IPS DF 6.9 (cell line): ENCODE measurements around the gene TBC1D10A.
A peak's percentile ranks its signal among the peaks of the same experiment; 100 is the strongest.

Experiments
- DNase-seq: peaks from one replicate; pipeline ENCODE4 v3.0.0-alpha.2; 2013; ENCODE audit warnings: low read depth, low spot score
- H3K27ac ChIP-seq: one replicate; pipeline ENCODE4 v1.5.1; 2013; ENCODE audit warnings: low read length, control low read depth
- H3K27me3 ChIP-seq: 2 replicates; pipeline ENCODE4 v1.6.1; 2013; ENCODE audit warnings: mild to moderate bottlenecking, low read length; ENCODE audit not compliant: control insufficient read depth, insufficient read depth
- H3K36me3 ChIP-seq: 2 replicates; pipeline ENCODE4 v1.6.1; 2013; ENCODE audit warnings: low read length; ENCODE audit not compliant: control insufficient read depth, insufficient read depth
- H3K4me1 ChIP-seq: 2 replicates; pipeline ENCODE4 v1.6.1; 2013; ENCODE audit warnings: low read length; ENCODE audit not compliant: control insufficient read depth, insufficient read depth
- H3K4me3 ChIP-seq: 2 replicates; pipeline ENCODE4 v1.5.1; 2013; ENCODE audit warnings: mild to moderate bottlenecking, low read length
- H3K9me3 ChIP-seq: 2 replicates; pipeline ENCODE4 v1.6.1; 2013; ENCODE audit warnings: low read length, inconsistent platforms; ENCODE audit not compliant: control insufficient read depth, insufficient read depth
- WGBS: extraction: QIAGEN DNeasy Blood & Tissue Kit; methylation state at CpG from one replicate; pipeline ENCODE4 v1.1.7; 2013; ENCODE audit warnings: mixed read lengths, missing lambda C conversion rate; ENCODE audit not compliant: insufficient read length, insufficient coverage; 5-methylcytosine and 5-hydroxymethylcytosine counted together

Gene TBC1D10A

DNA sequence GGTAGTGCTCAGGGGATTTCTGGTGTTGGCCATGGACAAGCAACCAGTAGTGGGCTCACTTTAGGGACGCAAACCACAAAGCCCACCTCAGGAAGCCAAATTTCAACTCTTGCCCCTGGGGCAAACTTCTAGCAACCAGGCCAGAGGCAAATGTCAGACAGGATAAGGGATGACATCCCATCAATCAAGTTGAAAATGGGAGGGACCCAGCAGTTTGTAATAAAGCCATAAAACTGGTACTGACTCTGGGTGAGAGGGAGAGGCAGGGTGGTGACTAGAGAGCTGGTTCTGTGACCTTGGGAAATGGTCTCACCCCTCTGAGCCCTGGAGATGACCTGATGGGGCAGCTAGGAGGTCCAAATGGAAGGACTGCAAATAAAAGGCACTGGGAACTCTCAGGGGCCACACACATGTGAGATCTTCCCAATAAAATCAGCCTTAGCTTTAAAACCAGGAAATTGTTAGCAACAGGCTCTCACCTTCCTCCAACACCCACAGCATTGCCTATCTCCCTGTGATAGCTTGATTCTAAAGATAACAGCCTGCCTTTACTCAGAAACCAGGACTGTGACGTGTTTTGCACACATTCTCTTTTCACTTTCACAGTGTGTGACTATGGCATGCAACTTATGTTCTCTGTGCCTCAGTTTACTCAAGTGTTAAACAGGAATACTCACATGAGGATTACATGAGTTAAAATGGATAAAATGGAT lies 6.4 kb upstream of the TBC1D10A start:
- no CpG with 5 or more reads among the region's 2 CpGs for WGBS
- H3K4me3 ChIP-seq = no peak overlapping the region
- no peak for DNase-seq
- H3K36me3 ChIP-seq = peaks cover 38% of the 10 kb centered on the region
- no peak overlapping the region for H3K27ac ChIP-seq
- no peaks in the 10 kb centered on the region for H3K4me1 ChIP-seq
- H3K27me3 ChIP-seq = no peaks in the 10 kb centered on the region
- H3K9me3 ChIP-seq = no peaks in the 10 kb centered on the region

DNA sequence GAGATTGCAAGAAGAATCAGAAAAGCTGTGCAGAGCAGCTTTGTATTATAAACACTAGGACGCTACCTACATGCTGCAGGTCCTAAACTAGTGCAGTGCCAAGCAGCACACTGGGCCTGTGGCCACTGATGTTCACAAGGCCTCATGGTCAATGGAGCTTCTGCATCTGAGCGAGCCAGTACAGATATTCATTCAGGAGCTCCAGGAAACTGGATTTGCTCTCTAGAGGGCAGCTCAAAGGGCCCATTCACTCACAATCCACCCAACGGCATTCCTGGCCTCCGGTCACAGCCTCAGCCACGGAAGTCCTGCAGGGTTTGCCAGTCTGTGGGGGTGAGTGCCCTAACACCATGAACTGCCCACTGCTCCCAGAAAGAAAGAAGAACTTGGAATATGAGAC lies 5.8 kb upstream of the TBC1D10A start:
- Histone ChIP-seq H3K4me3 (no peak overlapping the region), H3K36me3 (peaks cover 33% of the 10 kb centered on the region), H3K9me3 (no peaks in the 10 kb centered on the region), H3K27me3 (no peaks in the 10 kb centered on the region), H3K4me1 (no peaks in the 10 kb centered on the region), H3K27ac (no peak overlapping the region)
- WGBS = no CpG with 5 or more reads among the region's 5 CpGs
- no peak for DNase-seq

DNA sequence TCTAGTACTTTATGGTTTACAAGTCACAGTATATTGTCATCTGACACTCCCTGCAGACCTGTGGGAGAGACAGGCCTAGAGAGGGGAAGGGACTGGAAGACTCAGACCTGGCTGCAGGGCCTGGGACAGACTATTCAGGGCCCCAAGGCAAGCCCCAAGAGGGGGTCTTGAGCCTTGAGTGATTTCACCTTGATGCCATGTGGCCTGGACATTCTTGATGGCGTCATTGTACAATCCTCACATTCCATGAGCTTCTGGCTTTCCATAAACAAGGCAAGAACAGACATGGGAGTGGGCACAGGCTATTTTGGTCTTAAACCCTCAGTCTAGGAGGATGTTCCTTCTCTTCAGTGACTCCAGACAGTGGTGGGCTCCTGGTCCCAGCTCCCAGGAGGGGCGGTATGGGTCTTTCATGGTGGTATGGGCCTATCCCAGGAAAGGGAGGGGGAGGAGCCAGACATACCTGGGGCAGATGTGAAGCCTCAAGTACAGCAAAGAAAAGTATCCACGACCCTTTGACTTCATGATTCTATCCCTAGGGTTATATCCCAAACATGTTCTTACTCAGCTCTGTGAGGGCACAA lies 1.8 kb upstream of the TBC1D10A start:
- no peak overlapping the region for H3K27ac ChIP-seq
- no CpG with 5 or more reads among the region's 3 CpGs for WGBS
- no peak overlapping the region for H3K4me3 ChIP-seq
- DNase-seq = no peak
- no peaks in the 10 kb centered on the region; the same call in 1 of the 2 replicates for H3K36me3 ChIP-seq
- peaks cover 3% of the 10 kb centered on the region; the same call in 1 of the 2 replicates for H3K4me1 ChIP-seq
- no peaks in the 10 kb centered on the region for H3K27me3 ChIP-seq
- H3K9me3 ChIP-seq = no peaks in the 10 kb centered on the region

- H3K27me3 ChIP-seq = no peaks in the 10 kb centered on the region
- H3K36me3 ChIP-seq = no peaks in the 10 kb centered on the region; the same call in 1 of the 2 replicates
- no peak overlapping the region for H3K27ac ChIP-seq
- WGBS = no CpG with 5 or more reads among the region's 5 CpGs
- DNase-seq = no peak
- H3K4me1 ChIP-seq = peaks cover 3% of the 10 kb centered on the region; the same call in 1 of the 2 replicates
- no peak overlapping the region for H3K4me3 ChIP-seq
- H3K9me3 ChIP-seq = no peaks in the 10 kb centered on the region
These were observed 1.2 kb upstream of the TBC1D10A start for GRCh38 chr22:30327864-30328345.

DNA sequence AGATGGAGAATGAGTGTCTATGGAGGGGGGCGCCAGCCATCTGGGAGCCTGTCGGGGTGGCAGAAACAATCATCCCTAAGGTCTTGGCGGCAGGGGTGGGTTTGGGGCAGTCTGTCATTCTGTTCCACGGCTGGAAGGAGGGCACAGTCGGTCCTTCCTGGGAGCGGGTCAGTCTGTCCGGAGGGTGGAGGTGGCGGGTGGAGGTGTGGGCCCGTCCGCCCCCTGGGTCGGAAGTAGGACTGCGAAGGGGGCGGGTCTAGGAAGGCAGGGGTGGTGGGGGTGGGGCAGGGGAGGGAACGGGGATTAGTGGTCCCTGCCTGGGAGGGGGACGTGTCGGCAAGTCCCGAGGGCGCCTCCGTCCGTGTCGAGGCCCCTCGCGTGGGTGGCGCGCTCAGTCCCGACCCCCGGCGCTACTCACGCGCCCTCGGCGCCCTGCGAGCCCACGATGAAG lies 461 bp downstream of the TBC1D10A start:
- no peaks in the 10 kb centered on the region; the same call in 1 of the 2 replicates for H3K36me3 ChIP-seq
- H3K27ac ChIP-seq = no peak overlapping the region
- peaks cover 3% of the 10 kb centered on the region; the same call in 1 of the 2 replicates for H3K4me1 ChIP-seq
- H3K4me3 ChIP-seq = peak overlapping the region; percentile 81
- H3K9me3 ChIP-seq = no peaks in the 10 kb centered on the region
- DNase-seq = no peak
- no CpG with 5 or more reads among the region's 34 CpGs for WGBS
- H3K27me3 ChIP-seq = no peaks in the 10 kb centered on the region

- peak overlapping the region; percentile 81; the same call in 1 of the 2 replicates for H3K4me3 ChIP-seq
- H3K36me3 ChIP-seq = no peaks in the 10 kb centered on the region
- no CpG with 5 or more reads among the region's 14 CpGs for WGBS
- H3K27ac ChIP-seq = no peak overlapping the region
- no peak for DNase-seq
- no peaks in the 10 kb centered on the region for H3K27me3 ChIP-seq
- no peaks in the 10 kb centered on the region for H3K9me3 ChIP-seq
- H3K4me1 ChIP-seq = peaks cover 3% of the 10 kb centered on the region; the same call in 1 of the 2 replicates
These were observed 952 bp downstream of the TBC1D10A start for GRCh38 chr22:30325724-30326254.

GRCh38 chr22:30325065-30325720 lies 1.5 kb downstream of the TBC1D10A start:
- H3K27ac ChIP-seq = no peak overlapping the region
- no peaks in the 10 kb centered on the region for H3K9me3 ChIP-seq
- WGBS = no CpG with 5 or more reads among the region's 5 CpGs
- no peaks in the 10 kb centered on the region for H3K36me3 ChIP-seq
- no peak for DNase-seq
- no peak overlapping the region for H3K4me3 ChIP-seq
- H3K27me3 ChIP-seq = no peaks in the 10 kb centered on the region
- H3K4me1 ChIP-seq = peaks cover 3% of the 10 kb centered on the region; the same call in 1 of the 2 replicates

GRCh38 chr22:30324014-30324730 lies 2.6 kb downstream of the TBC1D10A start:
- H3K4me1 ChIP-seq = peaks cover 3% of the 10 kb centered on the region; the same call in 1 of the 2 replicates
- no peak overlapping the region for H3K4me3 ChIP-seq
- WGBS = no CpG with 5 or more reads among the region's 8 CpGs
- H3K36me3 ChIP-seq = no peaks in the 10 kb centered on the region
- no peaks in the 10 kb centered on the region for H3K27me3 ChIP-seq
- no peak for DNase-seq
- H3K9me3 ChIP-seq = no peaks in the 10 kb centered on the region
- no peak overlapping the region for H3K27ac ChIP-seq

GRCh38 chr22:30323246-30323645 lies 3.5 kb downstream of the TBC1D10A start:
- WGBS = no CpG with 5 or more reads among the region's 3 CpGs
- H3K4me1 ChIP-seq = peaks cover 3% of the 10 kb centered on the region; the same call in 1 of the 2 replicates
- DNase-seq = no peak
- H3K9me3 ChIP-seq = no peaks in the 10 kb centered on the region
- no peak overlapping the region for H3K4me3 ChIP-seq
- no peaks in the 10 kb centered on the region for H3K27me3 ChIP-seq
- H3K27ac ChIP-seq = no peak overlapping the region
- H3K36me3 ChIP-seq = no peaks in the 10 kb centered on the region

DNA sequence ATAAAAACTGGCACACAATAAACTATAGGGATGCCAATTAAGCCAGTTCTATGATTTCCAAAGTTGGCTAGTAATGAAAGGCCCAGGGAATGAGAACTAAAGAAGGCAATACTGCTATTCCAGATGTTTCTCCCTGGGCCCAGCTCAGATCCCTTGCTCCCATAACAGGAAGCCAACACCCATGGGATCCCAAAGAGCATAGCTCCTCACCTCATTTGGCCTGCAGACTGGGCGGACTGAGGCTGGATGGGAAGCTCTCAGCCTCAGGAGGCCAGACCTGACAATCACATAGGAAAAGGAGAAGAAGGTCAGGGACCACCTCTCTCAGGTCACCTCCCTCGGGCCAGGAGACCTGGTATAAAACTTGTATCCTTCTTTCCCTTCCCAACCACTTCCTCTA lies 5.3 kb downstream of the TBC1D10A start:
- no CpG with 5 or more reads among the region's 2 CpGs for WGBS
- no peaks in the 10 kb centered on the region for H3K27me3 ChIP-seq
- H3K36me3 ChIP-seq = no peaks in the 10 kb centered on the region
- no peaks in the 10 kb centered on the region for H3K9me3 ChIP-seq
- H3K27ac ChIP-seq = no peak overlapping the region
- peaks cover 3% of the 10 kb centered on the region; the same call in 1 of the 2 replicates for H3K4me1 ChIP-seq
- H3K4me3 ChIP-seq = no peak overlapping the region
- no peak for DNase-seq
